Measurements from ENCODE around the gene TLNRD1. TPM values are rescaled to one million over a fixed set of nuclear protein-coding genes. Genes with fewer than 3 reads are reported as not detected.

Gene TLNRD1
- total RNA-seq, 5 donors from 2014 or later (not counting 1 experiment from before 2014, with no cell fraction given), result 10.9 to 36.2 (median 29.8) TPM

- Histone ChIP-seq H3K36me3 (ENCODE audit: control insufficient read depth in 2 of 2, extremely low read depth in 1 of 2, insufficient read depth in 1 of 2, low read length in 1 of 2) (no peaks in the 10 kb centered on the region), H3K4me1 (ENCODE audit: control insufficient read depth in 1 of 2, extremely low read depth in 1 of 2, insufficient read depth in 2 of 2, low read length in 2 of 2) (no peaks in the 10 kb centered on the region), H3K9me3 (no peaks in the 10 kb centered on the region), H3K27me3 (replicated peaks in 1 of 2; ENCODE audit: control insufficient read depth in 2 of 2, extremely low read depth in 1 of 2, insufficient read depth in 2 of 2, low read length in 1 of 2) (no peaks in the 10 kb centered on the region), H3K27ac (ENCODE audit: low read length) (no peak overlapping the region), H3K4me3 (ENCODE audit: control insufficient read depth in 1 of 2, extremely low read depth in 1 of 2, low read length in 1 of 2) (no peak overlapping the region)
- ChIA-PET POLR2A (no interaction called here), CTCF (no interaction called here)
- Mint-ChIP-seq H3K9me3 (no peaks in the 10 kb centered on the region), H3K4me1 (peaks cover 6 to 10% (median 7%) of the 10 kb centered on the region in 3 donors), H3K36me3 (peaks cover 3% of the 10 kb centered on the region), H3K27ac (no peak overlapping the region), H3K27me3 (no peaks in the 10 kb centered on the region), H3K4me3 (no peak overlapping the region)
- DNase-seq (no peak), ATAC-seq (replicated peaks in 1 of 4) (no peak)
- WGBS (ENCODE audit: insufficient coverage), result 67% methylated on average over 1 of the region's 1 CpG
Measured at GRCh38 chr15:81016489-81017068, 15.9 kb downstream of the TLNRD1 start.

- CTCF ChIA-PET, result no interaction called here
- H3K27me3 ChIP-seq (replicated peaks in 1 of 2; ENCODE audit: control insufficient read depth in 2 of 2, extremely low read depth in 1 of 2, insufficient read depth in 2 of 2, low read length in 1 of 2), result no peaks in the 10 kb centered on the region
- H3K4me1 ChIP-seq (ENCODE audit: control insufficient read depth in 1 of 2, extremely low read depth in 1 of 2, insufficient read depth in 2 of 2, low read length in 2 of 2), result peaks cover 0 to 1% of the 10 kb centered on the region in 2 experiments
- no peak overlapping the region for H3K4me3 Mint-ChIP-seq
- no peak for DNase-seq
- no peak overlapping the region for H3K4me3 ChIP-seq (ENCODE audit: control insufficient read depth in 1 of 2, extremely low read depth in 1 of 2, low read length in 1 of 2)
- H3K36me3 Mint-ChIP-seq, result peaks cover 3% of the 10 kb centered on the region
- H3K27ac ChIP-seq (ENCODE audit: low read length), result no peak overlapping the region
- POLR2A ChIA-PET, result no interaction called here
- no peaks in the 10 kb centered on the region for H3K9me3 Mint-ChIP-seq
- H3K27me3 Mint-ChIP-seq, result no peaks in the 10 kb centered on the region
- no peak overlapping the region for H3K27ac Mint-ChIP-seq
- no peak for ATAC-seq (replicated peaks in 1 of 4)
- no peaks in the 10 kb centered on the region for H3K36me3 ChIP-seq (ENCODE audit: control insufficient read depth in 2 of 2, extremely low read depth in 1 of 2, insufficient read depth in 1 of 2, low read length in 1 of 2)
- H3K9me3 ChIP-seq, result no peaks in the 10 kb centered on the region
- WGBS (ENCODE audit: insufficient coverage), result 100% methylated on average over 2 of the region's 2 CpGs
- peaks cover 5 to 6% (median 6%) of the 10 kb centered on the region in 3 donors for H3K4me1 Mint-ChIP-seq
Measured at GRCh38 chr15:81018197-81018596, 17.5 kb downstream of the TLNRD1 start.

- CTCF ChIA-PET, result no interaction called here
Measured at GRCh38 chr15:81021321-81021720, 20.6 kb downstream of the TLNRD1 start.

GRCh38 chr15:81023483-81024264 lies 23.0 kb downstream of the TLNRD1 start:
- Histone ChIP-seq H3K4me1 (ENCODE audit: control insufficient read depth in 1 of 2, extremely low read depth in 1 of 2, insufficient read depth in 2 of 2, low read length in 2 of 2) (peaks cover 0 to 4% of the 10 kb centered on the region in 2 experiments), H3K9me3 (no peaks in the 10 kb centered on the region), H3K27me3 (replicated peaks in 1 of 2; ENCODE audit: control insufficient read depth in 2 of 2, extremely low read depth in 1 of 2, insufficient read depth in 2 of 2, low read length in 1 of 2) (no peaks in the 10 kb centered on the region), H3K4me3 (ENCODE audit: control insufficient read depth in 1 of 2, extremely low read depth in 1 of 2, low read length in 1 of 2) (no peak overlapping the region), H3K36me3 (ENCODE audit: control insufficient read depth in 2 of 2, extremely low read depth in 1 of 2, insufficient read depth in 1 of 2, low read length in 1 of 2) (no peaks in the 10 kb centered on the region), H3K27ac (ENCODE audit: low read length) (no peak overlapping the region)
- ATAC-seq (replicated peaks in 1 of 4), result no peak
- Mint-ChIP-seq H3K27me3 (peaks cover 0 to 4% of the 10 kb centered on the region in 2 donors), H3K4me1 (peaks cover 14 to 16% (median 14%) of the 10 kb centered on the region in 3 donors), H3K27ac (no peak overlapping the region), H3K4me3 (no peak overlapping the region), H3K36me3 (peaks cover 5% of the 10 kb centered on the region), H3K9me3 (no peaks in the 10 kb centered on the region)
- 35% methylated on average over 9 of the region's 13 CpGs for WGBS (ENCODE audit: insufficient coverage)
- peak in 1 of 35 experiments; percentile 16 for DNase-seq
- ChIA-PET POLR2A (no interaction called here), CTCF (no interaction called here)

More at GRCh38 chr15:81021321-81021720, 20.6 kb downstream of the TLNRD1 start:
- no peak overlapping the region for H3K4me3 Mint-ChIP-seq
- 98% methylated on average over 5 of the region's 7 CpGs for WGBS (ENCODE audit: insufficient coverage)
- ATAC-seq (replicated peaks in 1 of 4), result no peak
- Histone ChIP-seq H3K4me1 (ENCODE audit: control insufficient read depth in 1 of 2, extremely low read depth in 1 of 2, insufficient read depth in 2 of 2, low read length in 2 of 2) (peaks cover 0 to 4% of the 10 kb centered on the region in 2 experiments), H3K9me3 (no peaks in the 10 kb centered on the region), H3K27me3 (replicated peaks in 1 of 2; ENCODE audit: control insufficient read depth in 2 of 2, extremely low read depth in 1 of 2, insufficient read depth in 2 of 2, low read length in 1 of 2) (no peaks in the 10 kb centered on the region), H3K36me3 (ENCODE audit: control insufficient read depth in 2 of 2, extremely low read depth in 1 of 2, insufficient read depth in 1 of 2, low read length in 1 of 2) (no peaks in the 10 kb centered on the region), H3K4me3 (ENCODE audit: control insufficient read depth in 1 of 2, extremely low read depth in 1 of 2, low read length in 1 of 2) (no peak overlapping the region), H3K27ac (ENCODE audit: low read length) (no peak overlapping the region)
- no peak overlapping the region for H3K27ac Mint-ChIP-seq
- H3K9me3 Mint-ChIP-seq, result no peaks in the 10 kb centered on the region
- H3K36me3 Mint-ChIP-seq, result no peaks in the 10 kb centered on the region
- H3K27me3 Mint-ChIP-seq, result peaks cover 0 to 4% of the 10 kb centered on the region in 2 donors
- no peak for DNase-seq
- POLR2A ChIA-PET, result no interaction called here
- peaks cover 14 to 16% (median 14%) of the 10 kb centered on the region in 3 donors for H3K4me1 Mint-ChIP-seq

- Histone ChIP-seq H3K36me3 (ENCODE audit: control insufficient read depth in 2 of 2, extremely low read depth in 1 of 2, insufficient read depth in 1 of 2, low read length in 1 of 2) (no peaks in the 10 kb centered on the region), H3K9me3 (no peaks in the 10 kb centered on the region), H3K27ac (ENCODE audit: low read length) (no peak overlapping the region), H3K4me3 (ENCODE audit: control insufficient read depth in 1 of 2, extremely low read depth in 1 of 2, low read length in 1 of 2) (no peak overlapping the region), H3K4me1 (ENCODE audit: control insufficient read depth in 1 of 2, extremely low read depth in 1 of 2, insufficient read depth in 2 of 2, low read length in 2 of 2) (peaks cover 0 to 4% of the 10 kb centered on the region in 2 experiments), H3K27me3 (replicated peaks in 1 of 2; ENCODE audit: control insufficient read depth in 2 of 2, extremely low read depth in 1 of 2, insufficient read depth in 2 of 2, low read length in 1 of 2) (no peaks in the 10 kb centered on the region)
- Mint-ChIP-seq H3K9me3 (no peaks in the 10 kb centered on the region), H3K36me3 (peaks cover 5% of the 10 kb centered on the region), H3K27me3 (peaks cover 0 to 4% of the 10 kb centered on the region in 2 donors), H3K4me1 (peaks cover 14 to 16% (median 14%) of the 10 kb centered on the region in 3 donors), H3K4me3 (no peak overlapping the region), H3K27ac (no peak overlapping the region)
- ATAC-seq (replicated peaks in 1 of 4), result no peak
- WGBS (ENCODE audit: insufficient coverage), result 86% methylated on average over 7 of the region's 10 CpGs
- DNase-seq, result no peak
- CTCF ChIA-PET, result no interaction called here
- POLR2A ChIA-PET, result no interaction called here
Measured at GRCh38 chr15:81024265-81024872, 23.6 kb downstream of the TLNRD1 start.

GRCh38 chr15:81024936-81025335 lies 24.2 kb downstream of the TLNRD1 start:
- H3K4me3 ChIP-seq (ENCODE audit: control insufficient read depth in 1 of 2, extremely low read depth in 1 of 2, low read length in 1 of 2), result no peak overlapping the region
- ATAC-seq (replicated peaks in 1 of 4), result no peak
- ChIA-PET CTCF (no interaction called here), POLR2A (no interaction called here)
- no peak for DNase-seq
- Mint-ChIP-seq H3K27me3 (peaks cover 3 to 5% of the 10 kb centered on the region in 2 donors), H3K4me3 (no peak overlapping the region), H3K9me3 (peaks cover 0 to 4% (median 0%) of the 10 kb centered on the region in 3 donors), H3K4me1 (peaks cover 14 to 16% (median 15%) of the 10 kb centered on the region in 3 donors), H3K36me3 (peaks cover 5% of the 10 kb centered on the region), H3K27ac (no peak overlapping the region)
- no peaks in the 10 kb centered on the region for H3K36me3 ChIP-seq (ENCODE audit: control insufficient read depth in 2 of 2, extremely low read depth in 1 of 2, insufficient read depth in 1 of 2, low read length in 1 of 2)
- H3K4me1 ChIP-seq (ENCODE audit: control insufficient read depth in 1 of 2, extremely low read depth in 1 of 2, insufficient read depth in 2 of 2, low read length in 2 of 2), result peaks cover 0 to 4% of the 10 kb centered on the region in 2 experiments
- WGBS (ENCODE audit: insufficient coverage), result 97% methylated on average over 5 of the region's 8 CpGs
- H3K27ac ChIP-seq (ENCODE audit: low read length), result no peak overlapping the region
- no peaks in the 10 kb centered on the region for H3K27me3 ChIP-seq (replicated peaks in 1 of 2; ENCODE audit: control insufficient read depth in 2 of 2, extremely low read depth in 1 of 2, insufficient read depth in 2 of 2, low read length in 1 of 2)
- H3K9me3 ChIP-seq, result no peaks in the 10 kb centered on the region

Data from T-cell (primary cell).